HG03439 (cell line): Measurements from ENCODE around the gene NDUFB6.
"Not testable (repeated sequence)": the region's sequence is repeated elsewhere in the genome, so short reads cannot be mapped to it uniquely, and the experiment has no call there.

Experiments used
- ATAC-seq: cut with Tn5 transposase; IDR thresholded peaks from one replicate; pipeline ENCODE4 v1.9.1; 2021; ENCODE audit warnings: mild to moderate bottlenecking, moderate library complexity; ENCODE audit not compliant: unreplicated experiment

The NDUFB6 gene

GRCh38 chr9:32524892-32525708, 47.9 kb downstream of the NDUFB6 start:
- ATAC-seq = no peak

- not testable (repeated sequence) for ATAC-seq
Observed at GRCh38 chr9:32524558-32524891, 48.4 kb downstream of the NDUFB6 start.

GRCh38 chr9:32523910-32524309, 49.0 kb downstream of the NDUFB6 start:
- no peak for ATAC-seq

- ATAC-seq = no peak
Observed at GRCh38 chr9:32518276-32518675, 54.7 kb downstream of the NDUFB6 start.

GRCh38 chr9:32516241-32516640, 56.7 kb downstream of the NDUFB6 start:
- ATAC-seq = no peak

- ATAC-seq = no peak
Observed at GRCh38 chr9:32508728-32509127, 64.2 kb downstream of the NDUFB6 start.

GRCh38 chr9:32503008-32503407, 70.0 kb downstream of the NDUFB6 start:
- no peak for ATAC-seq
